ENCODE results near the gene SMG5.

The SMG5 gene

DNA sequence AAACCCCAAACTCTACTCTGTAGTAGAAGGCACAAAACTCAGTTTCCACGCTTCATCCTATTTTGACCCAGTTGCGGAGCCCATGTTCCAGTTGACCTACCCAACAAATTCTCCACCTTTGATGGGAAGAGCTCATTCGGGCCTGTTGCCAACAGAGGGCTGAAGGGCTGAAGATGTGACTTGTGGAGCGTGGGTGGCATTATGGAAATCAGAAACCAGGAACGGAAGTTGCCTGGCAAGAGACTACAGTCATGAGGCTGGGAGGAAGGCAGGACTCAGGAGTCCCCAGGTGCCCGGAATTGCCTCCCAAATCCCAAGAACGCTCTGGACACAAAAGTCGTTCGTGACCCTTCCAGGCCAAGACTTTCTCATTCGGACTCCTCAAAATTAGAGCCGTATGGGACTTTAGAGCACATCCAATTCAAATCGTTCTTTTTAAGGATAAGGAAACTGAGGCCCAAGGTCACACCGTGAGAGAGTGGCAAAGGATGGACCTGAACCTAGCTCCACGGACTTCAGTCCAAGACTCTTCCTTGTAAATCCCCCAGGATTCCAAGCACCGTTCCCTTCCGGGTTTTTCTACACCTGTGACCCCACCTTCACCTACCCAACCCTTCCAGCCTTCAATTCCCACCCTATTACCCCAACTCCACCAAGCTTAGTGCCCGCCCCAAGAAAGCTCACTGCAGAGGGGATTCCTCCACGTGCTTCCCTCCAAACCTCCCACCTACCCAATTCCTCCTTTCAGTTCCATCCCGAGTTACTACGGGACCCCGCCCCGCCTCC, 739 bp downstream of the SMG5 start:
- DNase-seq (ENCODE audit: low read depth): no peak

DNA sequence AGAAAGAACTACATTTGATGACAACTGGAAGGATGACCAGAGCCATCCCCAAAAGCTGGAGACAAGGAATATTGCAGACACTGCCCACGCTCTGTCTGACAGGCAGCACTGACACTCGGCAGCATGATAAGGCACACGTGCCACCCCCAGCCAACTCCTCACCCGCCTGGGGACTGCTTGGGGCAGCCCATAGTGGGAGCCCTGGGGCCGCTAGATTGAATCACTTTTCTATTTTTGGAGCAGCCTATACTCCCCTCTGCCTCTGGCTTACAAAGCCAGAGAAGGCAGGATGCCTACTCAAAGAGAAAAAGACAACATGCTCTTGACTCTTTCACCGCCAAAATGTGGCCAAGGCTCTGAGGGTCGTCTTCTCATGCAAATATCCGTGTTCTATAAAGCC, 1.3 kb downstream of the SMG5 start:
- DNase-seq (ENCODE audit: low read depth): peak; percentile 29

DNA sequence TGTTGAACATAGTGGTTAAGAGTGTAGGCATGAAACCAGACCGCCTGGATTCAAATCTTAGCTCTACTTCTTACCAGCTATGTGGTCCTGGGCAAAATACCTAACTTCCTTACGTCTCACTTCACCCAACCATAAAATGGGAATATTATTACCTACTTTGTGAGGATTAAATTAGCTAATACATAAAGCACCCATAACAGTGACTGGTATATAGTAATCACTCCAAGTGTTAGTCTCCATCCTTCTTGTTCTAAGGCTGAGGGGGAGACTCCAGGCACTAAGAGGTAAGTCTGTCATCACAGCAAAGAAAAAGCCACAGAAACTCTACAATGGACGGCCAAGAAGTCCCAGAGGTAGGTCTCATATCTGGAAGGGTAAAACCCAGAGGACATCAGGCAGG, 2.8 kb downstream of the SMG5 start:
- no peak for DNase-seq (ENCODE audit: low read depth)

DNA sequence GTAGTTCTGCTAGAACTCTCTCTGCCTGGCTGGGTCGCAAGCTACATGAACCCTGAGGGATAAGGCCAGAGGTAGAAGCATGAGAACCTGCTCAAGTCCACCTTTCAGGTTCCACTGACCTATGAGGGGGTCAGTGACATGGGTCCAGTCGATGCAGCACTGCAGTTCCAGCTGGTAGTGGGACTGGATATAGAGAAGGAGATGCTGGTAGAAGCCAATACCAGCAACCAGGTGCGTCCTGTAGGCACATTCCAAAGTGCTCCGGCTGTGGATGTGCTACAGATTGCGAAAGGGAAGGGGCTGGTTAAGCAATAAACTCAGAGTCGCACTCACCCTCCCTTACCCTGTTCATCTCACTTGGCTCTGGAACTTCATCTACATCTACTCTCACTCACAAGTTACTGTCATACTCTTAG, 5.7 kb downstream of the SMG5 start:
- DNase-seq (ENCODE audit: low read depth): peak; percentile 33

DNA sequence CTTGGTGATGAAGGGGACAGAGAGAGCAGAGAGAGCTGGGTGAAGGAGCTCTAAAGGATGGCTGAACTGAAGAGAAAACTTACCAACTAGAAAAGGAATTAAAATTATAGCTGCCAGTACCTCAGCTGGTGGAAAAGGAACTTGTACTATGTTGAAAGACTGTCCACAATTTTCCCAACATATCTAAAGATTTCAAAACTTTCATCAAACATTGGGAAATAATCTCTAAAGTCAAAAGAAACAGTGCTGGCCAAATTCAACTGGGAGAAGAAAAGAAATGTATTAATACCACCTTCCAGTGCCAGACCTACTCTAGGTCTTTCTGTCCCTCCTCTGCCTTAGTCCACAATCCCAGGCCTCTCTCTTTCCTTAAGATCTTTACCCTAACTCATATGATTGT, 6.1 kb downstream of the SMG5 start:
- DNase-seq (ENCODE audit: low read depth): peak; percentile 41

DNA sequence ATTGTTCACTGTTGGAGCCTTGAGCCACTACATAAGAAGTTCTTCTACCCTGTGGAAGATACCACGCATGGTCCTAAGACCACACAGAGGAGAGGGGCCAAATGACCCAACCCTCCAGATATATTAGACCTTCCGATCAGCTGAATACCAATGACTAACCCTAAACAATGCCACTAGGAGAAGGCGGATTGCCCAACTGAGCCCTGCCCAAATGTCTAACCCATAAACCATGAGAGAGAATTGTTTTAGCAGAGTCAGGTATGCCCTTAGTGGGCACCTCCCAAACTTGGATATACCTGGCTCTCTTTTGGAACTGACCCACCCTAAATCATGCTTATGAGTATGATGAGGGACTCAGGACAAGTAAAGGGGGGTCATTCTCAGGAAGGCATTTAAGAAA, 12.3 kb downstream of the SMG5 start:
- DNase-seq (ENCODE audit: low read depth): no peak

DNA sequence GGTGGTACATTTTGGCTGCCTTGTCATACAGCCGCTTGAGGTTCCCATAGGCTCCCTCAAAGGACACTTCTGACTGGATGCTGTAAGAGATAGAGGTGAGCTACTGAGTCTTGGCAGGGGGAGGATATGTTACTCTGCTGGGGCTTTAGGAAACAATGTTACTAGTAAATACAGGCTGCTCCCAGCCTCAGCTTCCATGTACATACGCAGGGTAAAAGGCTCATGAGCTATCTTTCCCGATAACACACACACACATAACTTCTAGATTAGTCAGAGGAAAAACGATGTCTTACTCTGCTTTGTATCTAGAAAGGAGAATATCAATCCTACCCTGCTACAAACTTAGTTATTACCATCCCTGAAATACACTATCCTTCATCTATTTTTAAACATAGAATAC, 14.3 kb downstream of the SMG5 start:
- DNase-seq (ENCODE audit: low read depth): no peak

DNA sequence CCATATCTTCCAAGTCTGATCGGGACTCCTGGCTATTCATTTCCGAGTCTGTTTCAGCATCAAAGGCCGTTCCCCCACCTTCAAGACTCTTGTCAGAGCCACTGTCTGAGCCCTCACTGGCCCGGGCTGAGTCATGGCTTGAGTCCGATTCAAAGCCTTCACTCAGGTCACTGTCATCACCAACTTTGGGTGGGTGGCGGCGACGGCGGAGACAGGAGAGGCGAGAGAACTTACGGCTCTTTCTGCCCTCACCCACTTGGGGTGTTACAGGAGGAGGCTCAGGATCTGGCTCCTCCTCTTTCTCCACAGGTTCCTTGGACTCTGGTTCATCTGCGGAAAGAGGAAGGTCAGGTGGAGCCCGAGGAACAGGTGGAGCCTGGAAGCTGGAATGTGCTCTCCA, 16.6 kb downstream of the SMG5 start:
- DNase-seq (ENCODE audit: low read depth): no peak

DNA sequence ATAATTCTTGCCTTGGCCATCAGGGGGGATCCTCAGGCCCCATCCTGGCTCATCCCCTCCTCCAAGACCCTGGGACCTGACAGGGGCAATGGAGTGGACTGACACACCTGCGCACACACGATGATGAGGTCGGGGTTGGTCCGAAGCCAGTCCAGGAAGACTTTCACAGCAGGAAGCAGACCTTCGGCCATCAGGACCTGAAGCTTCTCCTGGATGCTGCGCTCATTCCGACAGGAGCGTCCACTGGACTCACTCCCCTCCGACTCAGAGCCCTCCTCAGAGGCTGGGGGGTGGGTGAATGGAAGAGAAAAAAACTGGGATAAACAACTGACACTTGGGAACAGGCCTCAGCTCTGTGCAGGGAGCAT, 19.4 kb downstream of the SMG5 start:
- DNase-seq (ENCODE audit: low read depth): no peak

DNA sequence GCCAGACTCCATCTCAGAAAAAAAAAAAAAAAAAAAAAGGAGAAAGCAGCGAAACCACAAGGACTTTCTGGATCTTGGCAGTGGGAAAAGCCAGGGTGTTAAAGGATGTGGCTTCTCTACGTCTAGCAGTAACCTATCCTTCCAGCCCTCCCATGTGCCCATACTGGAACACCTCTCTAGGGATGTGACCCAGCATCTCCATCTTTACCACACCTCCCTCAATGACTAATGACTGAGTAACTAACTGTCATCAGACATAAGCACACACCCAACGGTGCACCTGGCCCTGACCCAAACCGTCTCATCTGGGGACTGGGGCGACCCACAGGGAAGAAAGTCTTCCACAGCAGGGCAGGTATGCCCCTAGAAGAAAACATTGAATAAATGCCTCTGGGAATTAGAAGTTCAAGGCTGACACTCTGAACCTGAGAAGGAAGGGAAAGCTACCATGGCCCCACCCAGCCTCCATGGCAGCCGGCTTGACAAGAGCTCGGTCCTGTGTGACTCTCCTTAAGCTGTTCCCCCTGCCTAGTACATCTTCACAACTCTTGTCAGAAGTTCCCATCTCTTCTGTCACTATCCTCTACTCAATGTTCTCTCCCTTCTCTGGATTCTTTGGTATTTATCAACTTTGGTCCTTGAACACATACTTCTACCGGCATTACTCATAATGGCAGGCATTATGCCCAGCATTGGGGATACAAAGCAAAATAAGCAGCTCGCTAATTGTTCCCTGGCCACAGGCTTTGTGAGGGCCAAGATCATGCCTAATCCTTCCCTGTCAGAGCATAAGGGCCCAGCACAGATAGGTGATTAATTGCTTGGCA, 20.0 kb downstream of the SMG5 start:
- peak; percentile 83 for DNase-seq (ENCODE audit: low read depth)

DNA sequence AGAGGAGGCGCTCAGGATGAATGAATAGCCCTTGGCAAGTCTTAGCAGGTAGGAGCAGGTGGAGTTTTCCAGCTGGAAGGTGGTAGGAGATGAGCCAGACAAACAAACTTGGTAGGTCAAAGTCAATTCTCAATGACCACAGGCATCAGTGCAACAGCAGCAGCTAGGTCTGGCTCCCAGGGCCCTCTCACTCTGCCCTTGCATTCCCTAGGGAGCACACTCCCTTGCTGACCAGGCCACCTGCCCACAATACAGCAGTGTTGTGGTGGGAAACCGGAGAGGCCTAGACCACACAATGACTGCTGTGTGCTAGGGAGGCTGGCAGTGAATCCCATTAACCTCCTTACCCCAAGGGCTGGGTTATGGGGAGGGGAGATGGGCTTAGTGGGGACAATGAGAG, 21.7 kb downstream of the SMG5 start:
- no peak for DNase-seq (ENCODE audit: low read depth)

DNA sequence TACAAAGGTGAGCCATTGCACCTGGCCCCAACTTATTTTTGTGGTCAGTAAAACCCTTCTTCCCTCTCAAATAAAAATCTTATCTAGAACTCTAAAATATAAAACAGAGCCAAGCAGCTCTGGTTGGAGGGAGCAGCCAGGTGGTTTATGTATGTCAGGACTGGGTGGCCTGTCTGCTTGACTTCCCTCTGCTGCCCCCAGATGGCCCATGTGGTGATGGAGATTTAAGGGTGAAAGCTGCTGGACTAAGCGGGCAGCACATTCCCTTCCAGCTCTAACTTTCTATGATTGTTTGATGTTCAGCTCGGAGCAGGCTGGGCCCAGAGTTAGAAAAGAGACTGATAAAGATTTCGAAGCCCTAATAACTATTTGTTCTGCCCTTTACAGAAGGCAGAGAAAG, 22.8 kb downstream of the SMG5 start:
- no peak for DNase-seq (ENCODE audit: low read depth)

DNA sequence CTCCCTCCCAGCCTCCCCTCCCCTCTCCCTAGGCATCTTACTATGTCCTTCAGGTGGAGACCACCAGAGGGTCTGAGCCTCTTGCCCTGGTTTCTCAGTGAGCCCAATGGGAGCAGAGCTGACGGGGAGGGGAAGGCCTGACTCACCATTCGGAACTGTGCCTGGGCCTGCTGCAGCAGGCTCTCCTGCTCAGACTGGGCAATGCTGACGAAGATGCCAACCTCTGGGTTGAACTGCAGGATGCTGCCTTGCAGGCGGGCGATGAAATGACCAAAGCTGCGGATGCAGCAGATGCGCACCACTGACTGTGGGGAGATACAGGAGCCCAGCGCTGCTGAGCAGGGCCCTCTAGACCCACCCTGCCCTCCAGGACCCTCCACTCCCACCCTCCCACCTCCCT, 23.8 kb downstream of the SMG5 start:
- DNase-seq (ENCODE audit: low read depth): no peak

DNA sequence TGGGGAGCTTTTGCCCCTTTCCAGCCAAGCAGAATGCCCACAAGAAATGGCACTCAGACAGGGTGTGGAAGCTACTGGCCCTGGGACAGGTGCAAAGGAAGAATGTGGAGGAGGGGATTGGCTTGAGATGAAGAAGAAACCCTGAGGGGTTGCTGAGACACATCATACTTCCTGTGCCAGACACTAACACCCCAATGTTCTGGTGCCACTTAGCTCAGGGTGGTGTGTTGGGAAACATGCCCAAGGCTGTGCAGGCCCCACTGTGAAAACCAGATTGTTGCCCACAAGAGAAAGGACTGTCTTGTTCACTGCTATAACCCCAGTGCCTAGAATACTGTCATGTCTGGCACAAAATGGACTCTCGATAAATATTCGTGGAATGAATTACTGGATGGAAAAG, 24.9 kb downstream of the SMG5 start:
- DNase-seq (ENCODE audit: low read depth): no peak

DNA sequence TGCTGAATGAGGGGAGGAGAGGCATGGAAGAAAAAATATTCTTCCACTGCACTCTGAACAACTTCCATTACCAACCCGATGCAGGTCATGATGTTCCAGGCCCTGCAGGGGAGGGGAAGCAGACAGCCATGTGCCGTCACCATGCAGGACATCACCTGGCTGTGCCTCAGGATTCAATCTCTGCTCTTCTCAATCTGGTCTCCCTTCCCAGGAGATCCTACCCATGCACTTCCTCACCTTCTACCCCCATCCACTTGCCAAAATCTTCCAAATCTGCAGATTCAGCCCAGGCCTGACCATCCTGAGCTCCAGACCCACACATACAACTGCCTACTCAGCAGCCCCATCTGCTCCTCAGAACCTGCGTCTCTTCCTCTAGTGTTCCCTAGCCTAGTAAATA, 29.0 kb downstream of the SMG5 start:
- DNase-seq (ENCODE audit: low read depth): no peak

DNA sequence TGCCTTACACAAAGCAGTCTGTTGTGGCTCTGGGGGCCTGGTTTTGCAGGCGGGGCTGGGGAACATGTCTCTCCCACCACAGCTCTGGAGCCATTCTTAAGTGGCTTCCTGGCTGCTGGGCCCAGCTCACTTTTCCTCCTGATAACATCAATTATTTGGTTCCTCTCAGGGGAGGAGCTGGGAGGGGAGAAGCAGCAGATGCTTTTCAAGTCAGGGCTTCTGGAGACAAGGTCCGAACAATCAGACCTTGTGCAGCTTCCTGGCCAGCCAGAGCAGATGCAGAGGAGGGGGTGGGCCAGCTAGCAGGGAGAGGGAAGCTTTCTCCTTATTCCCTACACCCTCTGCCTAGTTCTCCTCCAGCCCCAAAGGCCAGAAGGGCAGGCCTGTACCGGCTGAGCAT, 31.1 kb downstream of the SMG5 start:
- DNase-seq (ENCODE audit: low read depth): no peak

DNA sequence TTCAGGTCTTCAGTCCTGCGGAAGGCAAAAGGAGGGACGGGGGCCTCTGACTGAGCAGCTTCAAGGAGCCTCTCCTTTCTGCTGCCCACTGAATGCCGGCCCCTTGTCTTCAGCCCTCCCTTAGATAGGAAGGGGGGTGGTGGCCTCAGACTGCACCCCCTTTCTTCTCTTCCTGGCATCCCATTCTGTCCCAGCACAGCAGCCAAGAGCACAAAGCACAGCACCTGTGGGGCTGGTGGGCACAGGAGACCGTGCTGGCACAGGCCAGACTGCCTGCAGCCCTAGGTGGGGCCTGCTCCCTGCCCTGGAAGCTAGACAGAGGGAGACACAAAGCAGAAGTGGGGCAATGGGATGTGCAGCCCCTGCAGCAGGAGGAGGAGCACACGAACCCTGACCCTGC, 33.0 kb downstream of the SMG5 start:
- DNase-seq (ENCODE audit: low read depth): no peak

DNA sequence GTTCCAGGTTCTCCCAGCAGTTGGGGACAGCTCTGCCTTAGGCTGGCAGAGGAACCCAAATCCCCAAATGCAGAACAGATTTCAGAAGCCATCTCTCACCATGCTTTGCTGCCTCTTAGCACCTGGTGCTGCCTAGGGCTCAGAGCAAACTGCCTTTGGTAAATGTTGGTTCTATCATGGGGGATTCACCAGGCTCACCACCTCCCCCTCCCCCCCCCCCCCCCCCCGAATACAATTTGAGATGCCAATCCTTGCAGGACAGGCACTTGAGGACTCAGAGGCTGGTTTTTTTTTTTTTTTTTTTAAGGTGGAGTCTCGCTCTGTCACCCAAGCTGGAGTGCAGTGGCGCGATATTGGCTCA, 34.3 kb downstream of the SMG5 start:
- DNase-seq (ENCODE audit: low read depth): no peak

DNA sequence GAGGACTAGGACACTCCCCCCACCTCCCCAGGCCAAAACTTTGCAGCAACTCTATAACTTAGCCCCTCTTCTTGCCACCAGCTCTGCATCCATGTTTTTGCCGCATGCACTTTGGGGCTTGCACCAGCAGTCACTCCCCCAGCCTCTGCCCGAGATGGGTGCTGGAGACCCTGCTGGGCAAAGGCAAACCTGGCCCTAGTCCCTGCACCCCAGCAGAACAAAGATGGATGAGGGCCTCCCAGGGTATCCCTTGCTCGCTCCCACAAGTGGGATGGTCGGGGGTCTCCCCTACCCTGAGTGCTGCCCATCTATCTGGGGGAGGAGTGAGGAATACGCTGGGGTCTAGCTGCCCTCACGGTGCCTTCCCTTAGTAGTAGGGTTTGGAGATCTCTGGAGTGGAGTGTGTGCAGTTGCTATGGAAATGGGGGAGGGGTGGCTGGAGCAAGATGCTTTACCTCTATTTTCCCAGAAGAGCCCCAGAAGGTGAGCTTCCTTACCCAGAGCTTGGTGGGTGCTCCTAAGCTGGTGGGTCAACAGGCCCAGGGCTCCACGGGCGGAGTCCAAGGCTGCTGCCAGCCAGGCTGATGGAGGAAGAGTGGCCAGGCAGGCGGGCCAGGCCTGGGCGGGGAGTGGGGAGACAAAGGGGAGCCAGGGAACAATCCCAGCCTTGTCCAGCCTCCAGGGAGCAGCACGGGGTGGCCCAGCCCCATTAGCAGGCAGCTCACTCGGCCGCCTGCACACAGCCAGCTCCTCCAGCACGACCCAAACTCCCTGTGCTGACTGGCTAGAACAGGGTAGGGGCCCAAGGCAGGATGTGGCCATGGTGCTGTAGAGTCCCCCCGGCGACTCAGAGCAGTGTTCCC, 34.9 kb downstream of the SMG5 start, which contains the start of gene PAQR6:
Gene PAQR6, minus strand, starts transcription at position 597 of the 863 bp plus-strand sequence. CDS start 1,325 bp downstream, outside the sequence.
- no peak for DNase-seq (ENCODE audit: low read depth)

DNA sequence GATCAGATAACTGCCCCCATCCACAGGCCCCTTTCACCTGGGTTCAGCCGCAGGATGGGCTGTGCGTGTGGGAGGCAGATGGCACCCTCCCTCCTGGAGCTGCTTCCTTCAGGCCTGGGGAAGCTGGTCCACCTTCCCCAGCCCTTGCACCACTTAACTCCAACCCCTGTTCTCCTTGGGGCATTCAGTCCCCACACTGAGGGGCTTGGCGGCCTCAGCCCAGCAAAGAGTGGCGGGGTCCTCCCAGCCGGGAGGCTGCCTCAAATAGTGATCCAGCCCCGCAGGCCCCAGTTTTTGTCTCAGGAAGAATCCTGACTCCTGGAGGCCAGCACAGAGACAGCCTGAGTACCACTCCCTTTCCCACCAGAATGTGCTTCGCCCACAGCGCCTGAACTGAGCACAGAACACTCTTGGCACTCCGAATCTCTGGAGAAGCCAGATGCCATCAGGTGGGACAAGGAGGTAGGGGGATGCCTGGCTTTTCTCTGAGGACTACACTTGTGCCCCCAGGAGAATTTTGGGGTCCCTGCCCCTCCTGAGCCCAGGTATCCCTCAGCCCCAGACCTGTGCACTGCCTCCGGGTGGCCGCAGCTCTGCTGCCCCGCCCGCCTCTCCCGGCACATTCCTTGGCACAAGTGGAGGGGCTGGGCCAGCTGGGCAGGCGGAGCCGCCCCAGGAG, 35.7 kb downstream of the SMG5 start:
- no peak for DNase-seq (ENCODE audit: low read depth)

DNA sequence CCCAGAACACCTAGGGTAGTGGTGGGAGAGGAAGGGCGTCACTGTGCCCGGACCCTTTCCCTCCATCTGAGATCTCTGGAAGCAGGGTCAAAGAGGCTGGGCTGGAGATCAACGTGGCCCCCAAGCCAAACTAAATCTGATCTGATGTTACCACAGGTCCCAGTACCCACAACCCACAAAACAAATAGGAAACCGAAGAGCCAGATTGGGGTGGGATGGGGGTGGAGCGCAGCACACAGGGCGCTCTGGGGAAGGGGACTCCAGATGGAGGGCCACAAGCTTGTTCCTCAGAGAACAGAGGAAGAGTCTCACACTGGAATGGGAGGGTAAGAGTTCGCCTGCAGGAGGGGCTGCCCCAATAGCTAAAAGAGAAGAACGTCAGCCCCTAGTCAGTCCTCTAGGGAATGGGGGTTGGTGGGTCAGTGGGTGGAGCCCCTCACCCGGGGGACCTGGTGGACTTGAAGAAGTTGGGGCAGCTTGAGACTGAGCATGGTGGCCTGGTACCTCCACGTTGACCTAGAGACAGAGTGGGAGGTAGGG, 36.3 kb downstream of the SMG5 start:
- DNase-seq (ENCODE audit: low read depth): no peak
